GM18502 (cell line): ENCODE measurements around the gene HNRNPD.
A peak's percentile ranks its signal among the peaks of the same experiment; 100 is the strongest.
"Not testable (repeated sequence)": the region's sequence is repeated elsewhere in the genome, so short reads cannot be mapped to it uniquely, and the experiment has no call there.

Experiments
- ATAC-seq: cut with Tn5 transposase; IDR thresholded peaks from one replicate; pipeline ENCODE4 v1.9.1; 2021; ENCODE audit warnings: mild to moderate bottlenecking; ENCODE audit not compliant: unreplicated experiment, poor library complexity

The HNRNPD gene, protein sequence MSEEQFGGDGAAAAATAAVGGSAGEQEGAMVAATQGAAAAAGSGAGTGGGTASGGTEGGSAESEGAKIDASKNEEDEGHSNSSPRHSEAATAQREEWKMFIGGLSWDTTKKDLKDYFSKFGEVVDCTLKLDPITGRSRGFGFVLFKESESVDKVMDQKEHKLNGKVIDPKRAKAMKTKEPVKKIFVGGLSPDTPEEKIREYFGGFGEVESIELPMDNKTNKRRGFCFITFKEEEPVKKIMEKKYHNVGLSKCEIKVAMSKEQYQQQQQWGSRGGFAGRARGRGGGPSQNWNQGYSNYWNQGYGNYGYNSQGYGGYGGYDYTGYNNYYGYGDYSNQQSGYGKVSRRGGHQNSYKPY

GRCh38 chr4:82373816-82374625 lies at the start of gene HNRNPD:
Gene HNRNPD, minus strand, starts transcription at chr4:82373991. Its CDS starts 313 bp downstream, at chr4:82373678.
- ATAC-seq = peak; percentile 92

DNA sequence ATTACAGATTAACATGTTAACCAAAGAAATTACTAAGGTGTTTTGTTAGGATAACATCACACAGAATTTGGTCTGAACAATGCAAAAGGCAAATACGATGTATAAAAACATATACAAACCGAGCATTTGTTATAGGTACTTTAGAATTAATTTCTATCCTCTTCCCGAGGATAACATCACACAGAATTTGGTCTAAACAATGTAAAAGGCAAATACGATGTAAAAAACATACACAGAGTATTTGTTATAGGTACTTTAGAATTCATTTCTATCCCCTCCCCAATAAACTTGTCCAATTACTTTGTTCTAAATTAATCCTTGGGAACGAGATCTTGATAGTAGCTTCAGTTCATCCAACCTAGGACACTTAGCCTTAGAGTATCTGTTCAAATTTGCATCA lies 48.8 kb upstream of the HNRNPD start:
- ATAC-seq = no peak

- no peak for ATAC-seq
Measured at GRCh38 chr4:82421796-82422560, 48.2 kb upstream of the HNRNPD start.

DNA sequence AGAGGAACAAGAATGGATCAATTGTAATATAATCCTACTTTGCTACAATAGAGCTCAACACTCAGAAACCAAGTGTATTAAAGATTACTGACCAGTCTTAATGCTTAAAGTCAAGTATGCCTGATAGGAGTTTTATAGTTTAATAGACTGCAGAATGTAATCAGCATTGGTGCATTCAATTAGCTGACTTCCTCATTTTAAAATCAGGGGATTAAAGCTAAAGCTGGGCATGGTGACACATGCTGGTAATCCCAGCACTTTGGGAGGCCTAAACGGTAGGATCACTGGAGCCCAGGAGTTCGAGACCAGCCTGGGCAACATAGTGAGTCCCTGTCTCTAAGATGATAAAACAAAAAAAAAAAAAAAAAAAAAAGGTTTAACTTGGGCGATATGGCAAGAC lies 45.7 kb upstream of the HNRNPD start:
- no peak for ATAC-seq

GRCh38 chr4:82415922-82416365 lies 42.2 kb upstream of the HNRNPD start:
- no peak for ATAC-seq

- ATAC-seq = not testable (repeated sequence)
Measured at GRCh38 chr4:82415061-82415460, 41.3 kb upstream of the HNRNPD start.

GRCh38 chr4:82403725-82404124 lies 29.9 kb upstream of the HNRNPD start:
- no peak for ATAC-seq

DNA sequence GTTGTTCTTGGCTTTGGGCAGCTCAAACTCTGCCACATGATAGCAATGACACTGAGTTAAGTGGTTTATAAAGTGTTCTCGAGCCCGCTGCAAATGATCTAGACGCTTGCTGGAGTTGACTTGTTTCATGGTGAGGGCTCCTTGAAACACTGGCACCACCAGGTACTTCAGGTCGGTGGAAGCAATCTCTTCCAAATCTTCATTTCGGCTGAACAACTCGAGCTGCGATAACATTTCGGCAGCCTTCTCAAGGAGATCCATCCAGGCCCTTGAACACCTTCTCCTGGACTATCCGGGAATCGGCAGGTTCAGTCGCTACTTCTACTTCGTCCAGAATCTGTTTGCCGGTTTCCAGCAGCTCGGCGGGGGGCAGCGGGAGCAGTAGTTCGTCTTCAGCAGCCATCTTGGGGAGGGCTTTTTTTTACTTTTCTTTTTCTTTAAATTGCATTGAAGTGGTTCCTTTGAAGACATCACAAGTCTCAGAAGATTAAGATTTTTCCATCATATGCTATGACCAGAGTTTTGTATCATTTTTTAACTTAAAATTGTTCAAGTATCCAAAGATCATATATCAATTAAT lies 28.5 kb upstream of the HNRNPD start:
- no peak for ATAC-seq

- no peak for ATAC-seq
Measured at GRCh38 chr4:82401600-82401999, 27.8 kb upstream of the HNRNPD start.

GRCh38 chr4:82398263-82398662 lies 24.5 kb upstream of the HNRNPD start:
- no peak for ATAC-seq

- ATAC-seq = no peak
Measured at GRCh38 chr4:82397527-82397926, 23.7 kb upstream of the HNRNPD start.

- no peak for ATAC-seq
Measured at GRCh38 chr4:82394896-82395295, 21.1 kb upstream of the HNRNPD start.

DNA sequence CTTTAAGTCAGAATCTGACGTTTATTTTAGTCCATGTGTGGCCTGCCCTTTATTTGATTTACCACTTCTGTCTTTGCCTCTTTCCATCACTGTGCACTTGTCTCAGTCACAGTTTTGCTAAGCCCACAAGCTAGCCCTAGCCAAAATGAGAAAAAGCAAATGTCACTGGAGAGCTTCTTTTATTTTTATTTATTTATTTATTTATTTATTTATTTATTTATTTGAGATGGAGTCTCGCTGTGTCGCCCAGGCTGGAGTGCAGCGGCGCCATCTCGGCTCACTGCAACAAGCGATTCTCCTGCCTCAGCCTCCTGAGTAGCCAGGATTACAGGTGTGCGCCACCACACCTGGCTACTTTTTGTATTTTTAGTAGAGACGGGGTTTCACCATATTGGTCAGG lies 16.3 kb upstream of the HNRNPD start:
- ATAC-seq = not testable (repeated sequence)

- no peak for ATAC-seq
Measured at GRCh38 chr4:82388405-82388804, 14.6 kb upstream of the HNRNPD start.

DNA sequence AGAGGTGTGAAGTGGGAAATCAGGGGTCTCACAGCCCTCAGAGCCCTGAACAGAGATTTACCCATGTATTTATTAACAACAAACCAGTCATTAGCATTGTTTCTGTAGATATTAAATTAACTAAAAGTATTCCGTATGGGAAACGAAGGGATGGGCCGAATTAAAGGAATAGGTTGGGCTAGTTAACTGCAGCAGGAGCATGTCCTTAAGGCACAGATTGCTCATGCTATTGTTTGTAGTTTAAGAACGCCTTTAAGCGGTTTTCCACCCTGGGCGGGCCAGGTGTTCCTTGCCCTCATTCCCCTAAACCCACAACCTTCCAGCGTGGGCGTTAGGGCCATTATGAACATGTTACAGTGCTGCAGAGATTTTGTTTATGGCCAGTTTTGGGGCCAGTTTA lies 12.5 kb upstream of the HNRNPD start:
- ATAC-seq = not testable (repeated sequence)

GRCh38 chr4:82382751-82383150 lies 9.0 kb upstream of the HNRNPD start:
- no peak for ATAC-seq

DNA sequence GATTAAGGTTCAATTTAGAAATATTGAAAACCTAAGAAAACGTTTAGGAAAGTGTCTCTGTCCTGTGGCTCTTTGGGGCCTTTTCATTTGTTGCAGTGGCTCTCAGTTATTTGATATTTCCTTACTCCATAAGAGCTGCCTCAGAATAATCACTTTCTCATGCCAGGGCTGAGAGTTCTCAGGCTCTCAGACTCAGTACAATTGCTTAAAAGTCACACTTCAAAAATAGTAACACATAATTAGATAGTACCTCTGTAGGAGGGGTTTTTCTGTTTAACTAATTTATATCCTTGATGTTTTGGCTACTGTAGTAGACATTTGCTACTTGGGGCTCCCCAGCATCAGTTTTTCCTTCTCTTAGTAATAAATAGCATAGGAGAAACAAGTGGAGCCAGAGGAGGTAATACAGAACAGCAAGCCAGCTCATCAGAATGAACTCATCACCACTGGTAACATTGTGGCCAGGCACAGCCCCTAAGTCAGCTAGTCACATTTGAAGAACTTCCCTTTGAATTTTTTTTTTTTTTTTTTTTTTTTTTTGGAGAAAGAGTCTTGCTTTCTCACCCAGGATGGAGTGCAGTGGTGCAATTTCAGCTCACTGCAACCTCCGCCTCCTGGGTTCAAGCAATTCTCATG lies 8.0 kb upstream of the HNRNPD start:
- no peak for ATAC-seq

DNA sequence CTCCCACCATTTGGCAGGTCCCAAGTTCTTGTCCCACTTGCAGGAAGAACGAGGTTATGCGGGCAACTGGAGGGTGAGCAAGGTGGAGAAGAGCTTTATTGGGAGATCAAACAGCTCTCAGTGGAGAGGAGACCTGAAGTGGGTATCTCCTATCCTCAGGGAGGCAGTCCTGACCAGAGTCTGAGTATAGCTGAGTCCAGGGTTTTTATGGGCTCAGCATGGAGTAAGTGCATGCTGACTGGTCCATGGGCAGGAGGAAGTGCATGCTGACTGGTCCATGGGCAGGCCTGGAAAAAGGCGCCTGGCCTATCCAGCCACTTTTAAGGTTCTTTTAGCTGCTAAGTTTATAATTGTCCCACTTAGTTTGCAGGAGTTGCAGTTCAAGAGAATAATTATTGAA lies 7.4 kb upstream of the HNRNPD start:
- no peak for ATAC-seq

- no peak for ATAC-seq
Measured at GRCh38 chr4:82380831-82381230, 7.0 kb upstream of the HNRNPD start.

DNA sequence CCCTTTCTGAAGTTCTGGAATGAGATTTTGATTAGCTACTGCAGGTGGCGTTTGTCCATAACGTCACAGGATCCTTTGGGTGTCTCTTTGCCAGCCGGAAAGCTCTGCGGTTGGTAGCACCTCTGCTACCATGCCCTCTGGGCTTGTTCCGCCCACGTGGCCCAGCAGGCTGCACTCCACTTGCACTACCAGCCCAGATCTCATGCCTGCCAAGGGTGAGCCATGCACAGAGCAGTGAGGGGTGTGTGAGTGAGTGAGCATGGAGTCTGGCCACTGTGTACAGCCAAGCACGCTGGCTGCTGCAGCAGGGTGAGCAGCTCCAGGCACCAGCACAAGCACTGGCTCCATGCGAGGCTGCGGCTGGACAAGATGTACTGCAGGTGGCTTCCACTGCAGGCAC lies 6.6 kb upstream of the HNRNPD start:
- ATAC-seq = no peak
